Myometrial cell (primary cell): ENCODE measurements around the gene PTPRC. TPM values are rescaled to one million over a fixed set of nuclear protein-coding genes. Genes with fewer than 3 reads are reported as not detected.

Source experiments
- total RNA-seq: library from RNA; depleted of rRNA; stranded (reverse); fragments of >200 nt; gene quantifications from 2 replicates; pipeline ENCODE4 v1.2.3, GENCODE V29; 2015

The PTPRC gene
- 0.18 TPM in 1 of 2 replicates, not detected in the other for total RNA-seq

GRCh38 chr1:198638894-198639635 lies at the start of gene PTPRC:
TSS of gene PTPRC (plus strand) at chr1:198639040. CDS start at chr1:198639269, 229 bp downstream.

Other genes with a start within 250 kb of the PTPRC start
- gene ATP6V1G3, start 98.4 kb upstream of the PTPRC start, total RNA-seq, result not detected in 2 replicates